Astrocyte of the spinal cord (primary cell): ENCODE data around the gene FRY.

Source experiments
- DNase-seq: peaks from one replicate; pipeline ENCODE4 v3.0.0; 2011; ENCODE audit warnings: low read depth, low spot score
- H3K4me3 ChIP-seq: 2 replicates; pipeline ENCODE4 v1.5.1; 2011; ENCODE audit warnings: low read depth, mild to moderate bottlenecking, low read length, moderate library complexity
- CTCF ChIP-seq: IDR thresholded peaks from 2 replicates; pipeline ENCODE4 v1.5.1; 2012; ENCODE audit warnings: low read depth, mild to moderate bottlenecking, low read length, inconsistent platforms
- in situ Hi-C: cut with HindIII; loops from 2 replicates; pipeline ENCODE4 v1.10.0; 2017; ENCODE audit warnings: low sequenced_read_pairs

FRY gene

GRCh38 chr13:32281096-32281495 is 249.5 kb downstream of the FRY start:
- no peak for TF ChIP-seq CTCF
- DNase-seq, result no peak
- in situ Hi-C loops, result no loop called here
- H3K4me3 ChIP-seq, result no peak overlapping the region

- in situ Hi-C loops, result no loop called here
- no peak for TF ChIP-seq CTCF
- no peak overlapping the region for H3K4me3 ChIP-seq
- DNase-seq, result no peak
Observed at GRCh38 chr13:32282096-32282711, 250.6 kb downstream of the FRY start.

- in situ Hi-C loops, result no loop called here
- TF ChIP-seq CTCF, result no peak
- DNase-seq, result peak; percentile 85
- H3K4me3 ChIP-seq, result no peak overlapping the region
Observed at GRCh38 chr13:32284927-32285632, 253.5 kb downstream of the FRY start.

GRCh38 chr13:32285633-32285965 is 254.0 kb downstream of the FRY start:
- no peak overlapping the region for H3K4me3 ChIP-seq
- no peak for TF ChIP-seq CTCF
- in situ Hi-C loops, result no loop called here
- no peak for DNase-seq

- no peak for DNase-seq
- no peak overlapping the region for H3K4me3 ChIP-seq
- in situ Hi-C loops, result no loop called here
- TF ChIP-seq CTCF, result no peak
Observed at GRCh38 chr13:32297206-32297605, 265.6 kb downstream of the FRY start.

- no peak overlapping the region for H3K4me3 ChIP-seq
- TF ChIP-seq CTCF, result no peak
- no peak for DNase-seq
- in situ Hi-C loops, result no loop called here
Observed at GRCh38 chr13:32298695-32299094, 267.1 kb downstream of the FRY start.
